ENCODE data around the gene TPSD1.
"Not testable (repeated sequence)": the region's sequence is repeated elsewhere in the genome, so short reads cannot be mapped to it uniquely, and the experiment has no call there.

Gene TPSD1

DNA sequence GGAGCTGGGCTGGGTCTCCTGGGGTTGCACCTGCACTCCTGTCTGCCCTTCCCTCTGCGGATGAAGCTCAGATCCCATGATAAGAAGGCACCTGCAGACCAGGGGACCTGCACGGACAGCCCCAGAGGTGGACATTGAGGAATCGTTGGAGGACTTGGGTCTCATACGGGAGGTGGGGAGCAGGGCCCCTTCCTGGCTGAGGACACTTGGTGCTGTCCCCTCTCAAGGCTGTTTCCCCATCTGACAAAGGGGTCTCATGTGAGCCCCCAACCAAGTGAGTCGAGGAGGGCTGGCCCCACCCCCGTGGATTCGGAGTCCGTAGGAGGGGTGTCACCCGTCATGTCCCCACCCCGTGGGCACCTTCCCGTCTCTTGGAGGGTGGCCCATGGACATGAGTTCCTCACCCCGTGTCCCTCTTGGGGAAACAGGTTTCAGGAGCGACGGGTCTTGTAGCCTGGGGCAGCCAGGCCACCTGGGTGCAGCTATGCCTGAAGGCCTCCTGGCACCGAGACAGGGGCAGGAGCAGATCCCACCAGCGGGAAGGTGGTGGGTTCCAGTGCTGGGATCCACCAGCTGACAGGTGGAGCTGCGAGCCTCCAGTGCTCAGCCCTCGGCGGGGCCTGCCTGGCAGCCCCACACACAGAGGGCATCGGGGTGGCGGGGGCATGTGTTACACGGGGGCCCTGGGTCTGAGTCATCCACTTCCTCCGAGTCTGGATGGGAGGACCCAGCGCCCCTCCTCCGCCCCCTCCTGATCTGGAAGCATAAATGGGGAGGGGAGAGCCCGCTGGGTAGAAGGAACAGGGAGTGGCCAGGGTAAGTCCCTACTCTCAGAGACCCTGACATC is at the start of gene TPSD1:
TPSD1 (plus strand) TSS at position 794 of the 847 bp plus-strand sequence. CDS start 212 bp downstream, outside the sequence.
- not testable (repeated sequence) for DNase-seq (ENCODE audit: low read depth)

DNA sequence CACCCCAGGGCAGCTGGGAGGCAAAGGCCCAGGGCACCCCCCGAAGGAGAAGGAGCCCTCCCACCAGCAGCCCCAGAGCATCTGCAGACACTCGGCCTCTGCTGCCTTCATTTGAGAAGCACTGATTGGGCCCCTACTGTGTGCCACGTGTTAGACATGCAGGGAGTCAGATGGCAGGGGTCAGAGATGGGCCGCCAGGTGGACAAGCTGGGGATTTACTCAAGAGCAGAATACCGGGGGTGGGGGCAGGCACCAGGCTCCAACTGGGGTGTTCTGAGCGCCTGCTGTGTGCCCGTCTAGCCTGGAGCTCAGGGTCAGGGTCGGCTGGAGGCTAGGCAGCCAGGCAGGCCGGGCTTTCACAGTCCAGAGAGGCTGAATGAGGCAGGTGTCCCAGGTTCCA is 49.5 kb upstream of the TPSD1 start:
- DNase-seq (ENCODE audit: low read depth), result no peak

DNA sequence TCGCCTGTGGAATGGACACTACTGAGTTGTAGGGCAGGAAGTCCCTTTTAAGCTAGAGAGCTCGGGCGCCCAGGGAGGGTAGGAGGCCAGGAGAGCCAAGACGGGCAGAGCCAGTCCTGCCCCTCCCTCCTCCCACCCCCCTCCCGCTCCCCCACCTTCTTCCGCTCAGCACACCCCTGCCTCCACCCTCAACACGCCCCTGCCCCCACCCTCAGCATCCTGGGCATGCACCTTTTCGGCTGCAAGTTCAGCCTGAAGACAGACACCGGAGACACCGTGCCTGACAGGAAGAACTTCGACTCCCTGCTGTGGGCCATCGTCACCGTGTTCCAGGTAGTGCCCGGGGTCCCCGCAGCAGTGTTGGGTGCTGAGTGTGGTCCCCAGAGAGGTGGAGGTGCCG is 49.1 kb upstream of the TPSD1 start:
- no peak for DNase-seq (ENCODE audit: low read depth)

DNA sequence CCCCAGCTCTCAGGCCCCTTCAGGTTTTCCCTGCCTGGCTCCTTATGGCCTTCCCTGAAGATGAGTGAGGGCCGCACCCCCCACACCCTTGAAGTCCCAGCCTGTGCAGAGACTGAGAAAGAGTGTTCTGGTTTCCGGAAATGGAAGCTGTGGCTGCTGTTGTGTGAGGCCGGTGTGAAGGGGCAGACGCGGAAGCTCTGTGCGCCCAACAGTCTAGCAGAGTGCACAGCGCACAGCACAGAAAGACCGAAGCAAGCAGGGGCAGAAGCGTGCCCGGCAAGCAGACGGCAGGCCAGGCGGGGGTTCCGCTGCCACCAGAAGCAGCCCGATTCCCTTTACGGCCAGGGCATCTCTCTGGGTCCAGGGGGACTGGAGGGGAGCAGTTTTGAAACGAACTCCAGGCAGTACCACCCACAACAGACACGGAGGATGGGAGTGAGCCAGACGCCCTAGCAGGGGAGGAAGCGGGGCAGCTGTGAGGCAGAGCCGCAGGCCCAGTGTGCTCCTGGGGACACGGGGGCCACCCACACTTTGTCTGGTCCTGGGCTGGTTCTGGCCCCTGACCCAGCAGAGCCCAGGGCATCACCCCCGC is 47.5 kb upstream of the TPSD1 start:
- DNase-seq (ENCODE audit: low read depth), result no peak

DNA sequence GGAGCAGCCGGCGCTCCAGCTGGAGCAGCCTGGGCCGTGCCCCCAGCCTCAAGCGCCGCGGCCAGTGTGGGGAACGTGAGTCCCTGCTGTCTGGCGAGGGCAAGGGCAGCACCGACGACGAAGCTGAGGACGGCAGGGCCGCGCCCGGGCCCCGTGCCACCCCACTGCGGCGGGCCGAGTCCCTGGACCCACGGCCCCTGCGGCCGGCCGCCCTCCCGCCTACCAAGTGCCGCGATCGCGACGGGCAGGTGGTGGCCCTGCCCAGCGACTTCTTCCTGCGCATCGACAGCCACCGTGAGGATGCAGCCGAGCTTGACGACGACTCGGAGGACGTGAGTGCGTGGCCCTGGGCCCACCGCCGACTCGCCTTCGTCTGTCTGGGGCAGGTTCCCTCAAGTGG is 46.8 kb upstream of the TPSD1 start:
- no peak for DNase-seq (ENCODE audit: low read depth)

DNA sequence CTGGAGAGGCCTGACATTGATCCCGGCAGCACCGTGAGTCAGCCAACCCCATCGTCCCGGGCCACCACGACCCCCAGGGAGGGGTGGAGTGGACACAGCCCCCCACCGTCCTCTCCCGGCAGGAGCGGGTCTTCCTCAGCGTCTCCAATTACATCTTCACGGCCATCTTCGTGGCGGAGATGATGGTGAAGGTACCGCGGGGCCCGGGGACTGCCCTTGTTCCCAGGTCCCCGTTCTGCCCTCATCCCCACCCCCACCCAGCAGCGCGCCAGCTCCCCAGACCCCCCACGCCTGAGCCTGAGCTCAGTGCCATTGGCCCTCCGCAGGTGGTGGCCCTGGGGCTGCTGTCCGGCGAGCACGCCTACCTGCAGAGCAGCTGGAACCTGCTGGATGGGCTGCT is 45.4 kb upstream of the TPSD1 start:
- no peak for DNase-seq (ENCODE audit: low read depth)

DNA sequence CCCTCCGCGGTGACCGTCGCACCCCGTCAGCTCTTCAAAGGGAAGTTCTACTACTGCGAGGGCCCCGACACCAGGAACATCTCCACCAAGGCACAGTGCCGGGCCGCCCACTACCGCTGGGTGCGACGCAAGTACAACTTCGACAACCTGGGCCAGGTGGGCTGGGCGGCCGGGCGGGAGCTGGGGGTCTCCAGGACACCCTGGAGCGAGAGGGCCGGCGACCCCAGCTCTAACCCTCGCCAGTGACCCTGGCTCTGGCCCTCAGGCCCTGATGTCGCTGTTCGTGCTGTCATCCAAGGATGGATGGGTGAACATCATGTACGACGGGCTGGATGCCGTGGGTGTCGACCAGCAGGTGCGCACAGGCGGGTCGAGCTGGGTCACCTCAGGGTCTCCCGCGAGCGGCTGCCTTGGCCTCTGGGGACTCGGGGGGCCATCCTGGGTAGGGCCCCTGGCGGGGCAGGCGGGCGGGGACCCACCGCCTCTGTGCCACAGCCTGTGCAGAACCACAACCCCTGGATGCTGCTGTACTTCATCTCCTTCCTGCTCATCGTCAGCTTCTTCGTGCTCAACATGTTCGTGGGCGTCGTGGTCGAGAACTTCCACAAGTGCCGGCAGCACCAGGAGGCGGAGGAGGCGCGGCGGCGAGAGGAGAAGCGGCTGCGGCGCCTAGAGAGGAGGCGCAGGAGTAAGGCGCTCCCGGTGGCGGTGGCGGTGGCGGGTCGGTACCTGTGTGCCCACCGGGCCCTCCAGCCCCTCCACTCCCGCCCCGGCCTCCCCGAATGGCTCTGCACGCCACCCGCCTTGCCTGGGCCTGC is 44.2 kb upstream of the TPSD1 start:
- no peak for DNase-seq (ENCODE audit: low read depth)

DNA sequence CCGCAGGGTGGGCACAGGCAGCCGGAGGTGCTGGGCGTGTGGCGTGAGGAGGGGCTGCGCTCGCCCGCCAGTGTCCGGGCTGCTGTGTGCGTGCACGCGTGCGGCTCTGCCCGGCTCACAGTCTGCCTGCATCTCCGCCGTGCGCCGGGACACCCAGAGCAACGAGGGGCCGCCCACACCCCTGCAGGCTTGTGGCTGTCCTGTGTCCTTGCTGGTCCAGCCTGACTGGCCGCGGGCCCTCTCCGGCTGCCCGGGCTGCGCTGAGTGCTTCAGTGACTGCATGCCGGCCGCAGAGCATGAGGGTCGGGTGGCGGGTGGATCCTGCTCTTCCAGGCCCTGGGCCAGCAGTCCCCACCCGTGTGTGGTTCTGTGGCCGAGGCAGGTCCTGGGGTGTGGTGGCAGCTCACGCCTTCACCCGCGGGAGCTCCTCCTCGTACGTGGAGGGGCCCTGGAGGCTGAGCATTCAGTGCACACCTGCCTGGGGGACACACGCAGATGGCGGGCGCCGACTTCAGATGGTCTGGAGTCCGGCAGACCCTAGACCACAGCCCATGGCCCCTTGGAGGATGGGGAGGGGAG is 43.2 kb upstream of the TPSD1 start:
- no peak for DNase-seq (ENCODE audit: low read depth)

DNA sequence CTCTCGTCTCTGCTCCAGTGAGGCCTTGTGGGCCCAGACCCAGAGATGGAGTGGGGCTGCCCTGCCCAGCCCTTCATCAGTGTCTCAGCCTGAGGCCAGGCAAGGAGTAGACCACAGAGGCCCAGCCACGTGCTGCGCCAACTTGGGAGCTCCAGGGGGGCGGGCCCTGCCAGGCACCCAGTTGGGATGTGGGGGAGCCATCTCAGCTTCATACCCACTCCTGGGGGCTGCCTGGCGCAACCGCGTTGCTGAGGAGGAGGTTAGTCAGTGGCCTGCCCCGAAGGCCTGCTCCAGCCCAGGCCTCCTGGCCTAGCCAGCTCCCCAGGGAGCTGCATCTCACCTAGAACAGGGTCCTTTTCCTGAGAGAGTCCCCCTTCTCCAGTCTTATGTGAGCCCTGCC is 42.6 kb upstream of the TPSD1 start:
- no peak for DNase-seq (ENCODE audit: low read depth)

DNA sequence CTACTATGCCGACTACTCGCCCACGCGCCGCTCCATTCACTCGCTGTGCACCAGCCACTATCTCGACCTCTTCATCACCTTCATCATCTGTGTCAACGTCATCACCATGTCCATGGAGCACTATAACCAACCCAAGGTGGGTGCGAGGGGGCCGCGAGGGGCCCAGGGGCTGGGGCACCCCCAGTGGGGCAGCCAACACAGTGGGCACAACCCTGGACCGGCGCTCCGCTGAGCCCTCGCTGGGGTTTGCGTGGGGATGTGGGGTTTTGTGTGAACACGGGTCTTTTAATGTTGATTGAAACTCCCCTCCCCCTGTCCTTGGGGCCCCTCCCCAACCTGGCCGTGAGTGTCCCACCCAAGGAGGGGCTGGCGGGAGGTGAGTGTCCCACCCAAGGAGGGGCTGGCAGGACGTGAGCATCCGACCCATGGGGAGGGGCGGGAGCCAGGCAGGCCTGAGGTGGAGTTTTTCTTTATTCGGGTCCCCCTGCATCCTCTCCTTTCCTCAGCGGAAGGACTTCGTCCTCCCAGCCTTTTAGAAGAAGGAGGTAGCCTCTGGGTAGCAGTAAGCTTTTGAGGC is 42.0 kb upstream of the TPSD1 start:
- DNase-seq (ENCODE audit: low read depth), result no peak

DNA sequence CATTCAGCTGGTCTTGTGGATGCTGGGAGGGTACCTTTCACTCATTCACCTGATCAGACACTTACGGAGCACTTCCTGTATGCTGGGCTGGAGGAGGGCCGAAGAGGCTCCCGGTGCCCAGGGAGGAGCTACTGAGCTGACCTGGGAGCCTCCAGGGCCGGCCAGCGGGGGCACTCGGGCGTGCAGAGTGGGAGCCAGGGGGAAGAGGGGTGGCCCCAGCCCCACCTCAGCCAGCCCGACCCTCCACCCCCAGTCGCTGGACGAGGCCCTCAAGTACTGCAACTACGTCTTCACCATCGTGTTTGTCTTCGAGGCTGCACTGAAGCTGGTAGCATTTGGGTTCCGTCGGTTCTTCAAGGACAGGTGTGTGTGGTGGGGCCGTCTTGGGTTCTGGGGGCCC is 41.1 kb upstream of the TPSD1 start:
- DNase-seq (ENCODE audit: low read depth), result no peak

DNA sequence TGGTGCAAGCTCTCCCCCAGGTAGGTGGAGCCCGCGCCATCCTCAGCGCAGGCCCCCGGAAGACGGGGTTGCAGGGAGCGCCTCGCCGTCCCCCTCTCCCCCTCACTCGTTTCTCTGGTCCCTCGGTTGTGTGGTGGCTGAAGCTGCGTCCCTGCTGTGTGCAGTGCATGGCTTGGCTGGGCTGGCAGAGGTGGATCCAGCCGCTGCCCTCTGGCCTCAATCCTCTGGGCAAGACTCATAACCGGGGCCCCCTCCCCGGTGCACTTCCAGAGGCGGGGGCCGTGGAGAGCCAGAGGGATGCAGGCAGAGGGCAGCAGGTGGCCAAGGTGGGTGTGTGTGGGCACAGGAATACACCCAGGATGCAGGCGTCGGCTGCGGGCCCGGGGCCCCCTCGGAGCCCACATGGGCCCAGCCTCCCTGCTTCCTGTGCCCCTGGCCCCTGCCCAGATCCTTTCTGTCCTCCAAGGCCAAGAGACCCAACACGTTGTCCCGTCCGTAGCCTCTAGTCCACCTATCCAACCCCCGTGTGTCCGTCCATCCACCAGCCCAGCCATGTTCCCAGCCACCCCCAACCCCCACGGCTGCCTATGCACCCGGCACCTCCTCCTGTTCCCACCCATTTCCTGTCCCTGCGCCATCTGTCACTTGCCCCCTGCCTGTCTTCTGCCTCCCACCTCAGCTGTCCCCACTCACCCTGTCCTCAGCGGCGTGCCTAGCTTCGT is 40.1 kb upstream of the TPSD1 start:
- no peak for DNase-seq (ENCODE audit: low read depth)

DNA sequence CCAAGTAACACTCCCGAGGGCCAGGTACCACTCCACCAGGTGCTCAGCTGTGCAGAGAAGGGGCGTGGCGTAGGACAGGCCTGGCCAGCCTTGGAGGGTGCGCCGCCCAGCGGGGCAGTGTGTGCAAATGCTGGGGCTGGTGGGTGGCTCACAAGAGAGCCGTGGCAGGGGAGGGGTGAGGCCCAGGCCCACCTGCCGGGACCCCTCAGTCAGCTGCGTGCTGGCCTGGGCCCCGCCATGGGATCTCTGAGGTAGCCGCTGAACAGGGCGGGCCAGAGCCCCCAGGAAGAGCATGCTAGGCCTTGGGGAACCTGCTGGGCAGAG is 39.6 kb upstream of the TPSD1 start:
- DNase-seq (ENCODE audit: low read depth), result no peak

DNA sequence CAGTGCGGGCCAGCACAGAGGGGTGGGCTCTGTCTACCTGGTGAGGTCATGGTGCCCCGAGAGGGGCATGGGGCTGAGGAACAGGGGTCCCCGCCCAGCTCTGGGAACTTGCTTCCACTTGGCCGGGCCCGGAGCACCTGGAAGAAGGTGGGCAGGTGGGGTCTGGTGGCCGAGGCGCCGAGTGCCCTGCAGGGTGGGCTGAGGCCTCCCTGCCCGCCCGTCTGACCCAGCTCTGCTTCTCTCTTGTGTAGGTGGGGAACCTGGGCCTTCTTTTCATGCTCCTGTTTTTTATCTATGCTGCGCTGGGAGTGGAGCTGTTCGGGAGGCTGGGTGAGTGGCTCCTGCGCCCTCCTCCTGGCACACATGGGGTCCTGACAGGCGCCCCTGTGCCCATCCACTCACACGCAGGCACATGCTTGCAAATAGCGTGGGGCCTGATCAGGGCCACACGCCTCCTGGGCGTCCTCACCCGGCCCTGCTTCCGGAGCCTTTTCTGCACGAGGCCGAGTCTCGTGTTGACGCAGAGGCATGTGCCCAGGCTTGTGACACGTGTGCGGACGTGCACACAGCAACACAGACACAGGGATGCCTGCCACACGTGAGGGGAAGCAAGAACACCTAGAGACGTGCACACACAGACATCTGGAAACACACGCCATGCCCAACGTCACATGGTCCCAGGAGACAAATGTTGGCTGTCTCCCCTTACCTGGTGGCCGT is 39.0 kb upstream of the TPSD1 start:
- no peak for DNase-seq (ENCODE audit: low read depth)

DNA sequence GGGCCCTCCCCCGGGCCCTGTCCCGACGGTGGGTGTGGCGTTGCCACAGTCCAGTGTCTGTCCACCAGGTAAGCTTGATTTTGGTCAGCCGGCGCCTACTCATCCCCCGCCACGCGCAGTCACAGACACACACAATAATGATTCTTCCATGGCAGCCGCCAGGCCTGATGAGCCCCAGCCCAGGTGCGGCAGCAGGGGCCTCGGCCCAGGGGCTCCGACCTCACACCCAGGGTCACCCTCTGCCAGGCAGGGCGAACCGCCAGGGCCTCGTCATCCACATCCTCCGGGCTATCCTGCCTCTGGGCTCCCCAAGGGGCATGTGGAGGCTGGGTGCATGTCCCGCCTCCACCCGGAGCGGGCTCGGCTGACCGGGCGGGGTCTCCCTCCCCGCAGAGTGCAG is 38.3 kb upstream of the TPSD1 start:
- DNase-seq (ENCODE audit: low read depth), result no peak

DNA sequence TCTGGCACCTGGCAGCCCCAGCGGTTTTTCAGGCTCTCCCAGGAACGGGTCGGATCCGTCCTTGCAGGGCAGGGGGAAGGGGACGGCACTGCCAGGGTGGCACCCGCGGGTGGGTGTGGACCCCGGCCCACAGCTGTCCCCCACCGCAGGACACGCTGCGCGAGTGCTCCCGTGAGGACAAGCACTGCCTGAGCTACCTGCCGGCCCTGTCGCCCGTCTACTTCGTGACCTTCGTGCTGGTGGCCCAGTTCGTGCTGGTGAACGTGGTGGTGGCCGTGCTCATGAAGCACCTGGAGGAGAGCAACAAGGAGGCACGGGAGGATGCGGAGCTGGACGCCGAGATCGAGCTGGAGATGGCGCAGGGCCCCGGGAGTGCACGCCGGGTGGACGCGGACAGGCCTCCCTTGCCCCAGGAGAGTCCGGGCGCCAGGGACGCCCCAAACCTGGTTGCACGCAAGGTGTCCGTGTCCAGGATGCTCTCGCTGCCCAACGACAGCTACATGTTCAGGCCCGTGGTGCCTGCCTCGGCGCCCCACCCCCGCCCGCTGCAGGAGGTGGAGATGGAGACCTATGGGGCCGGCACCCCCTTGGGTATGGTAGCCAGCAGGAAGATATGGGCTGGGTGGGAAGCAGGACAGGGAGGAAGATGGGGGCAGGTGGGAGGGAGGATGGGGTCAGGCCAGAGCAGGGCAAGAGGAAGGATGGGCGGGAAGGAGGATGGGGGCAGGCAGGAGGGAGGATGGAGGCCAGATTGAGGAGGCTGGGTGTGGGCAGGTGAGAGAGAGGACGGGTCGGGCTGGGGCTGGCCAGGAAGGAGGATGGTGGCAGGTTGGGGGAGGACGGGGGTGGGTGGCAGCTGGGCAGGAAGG is 37.6 kb upstream of the TPSD1 start:
- no peak for DNase-seq (ENCODE audit: low read depth)

DNA sequence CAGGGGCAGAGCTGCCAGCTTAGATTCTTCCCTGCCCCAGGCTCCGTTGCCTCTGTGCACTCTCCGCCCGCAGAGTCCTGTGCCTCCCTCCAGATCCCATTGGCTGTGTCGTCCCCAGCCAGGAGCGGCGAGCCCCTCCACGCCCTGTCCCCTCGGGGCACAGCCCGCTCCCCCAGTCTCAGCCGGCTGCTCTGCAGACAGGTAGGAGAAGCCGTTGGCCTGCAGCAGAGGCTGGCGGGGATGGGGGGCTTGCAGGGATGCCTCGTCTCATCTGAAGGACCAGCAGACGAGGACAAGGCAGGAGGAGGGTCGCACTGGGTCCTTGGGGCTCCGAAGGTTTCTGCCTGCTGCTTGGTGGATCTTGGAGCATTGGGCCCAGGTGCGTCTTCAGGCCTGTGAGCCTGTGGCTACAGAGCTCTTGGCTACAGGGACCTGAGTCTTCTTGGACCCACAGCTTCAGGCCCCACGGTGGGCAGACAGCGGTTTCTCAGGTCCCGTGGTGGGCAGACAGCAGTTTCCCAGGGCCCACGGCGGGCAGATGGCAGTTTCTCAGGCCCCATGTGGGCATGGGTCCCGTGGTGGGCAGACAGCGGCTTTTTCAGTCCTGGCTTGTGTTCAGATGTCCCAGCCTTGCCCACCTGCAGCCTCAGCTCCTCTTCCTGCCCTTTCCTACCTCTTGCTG is 36.8 kb upstream of the TPSD1 start:
- no peak for DNase-seq (ENCODE audit: low read depth)

DNA sequence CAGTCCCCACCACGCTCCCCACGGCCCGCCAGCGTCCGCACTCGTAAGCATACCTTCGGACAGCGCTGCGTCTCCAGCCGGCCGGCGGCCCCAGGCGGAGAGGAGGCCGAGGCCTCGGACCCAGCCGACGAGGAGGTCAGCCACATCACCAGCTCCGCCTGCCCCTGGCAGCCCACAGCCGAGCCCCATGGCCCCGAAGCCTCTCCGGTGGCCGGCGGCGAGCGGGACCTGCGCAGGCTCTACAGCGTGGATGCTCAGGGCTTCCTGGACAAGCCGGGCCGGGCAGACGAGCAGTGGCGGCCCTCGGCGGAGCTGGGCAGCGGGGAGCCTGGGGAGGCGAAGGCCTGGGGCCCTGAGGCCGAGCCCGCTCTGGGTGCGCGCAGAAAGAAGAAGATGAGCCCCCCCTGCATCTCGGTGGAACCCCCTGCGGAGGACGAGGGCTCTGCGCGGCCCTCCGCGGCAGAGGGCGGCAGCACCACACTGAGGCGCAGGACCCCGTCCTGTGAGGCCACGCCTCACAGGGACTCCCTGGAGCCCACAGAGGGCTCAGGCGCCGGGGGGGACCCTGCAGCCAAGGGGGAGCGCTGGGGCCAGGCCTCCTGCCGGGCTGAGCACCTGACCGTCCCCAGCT is 35.7 kb upstream of the TPSD1 start:
- no peak for DNase-seq (ENCODE audit: low read depth)
